ENCODE data around the gene FNTB.
A peak's percentile ranks its signal among the peaks of the same experiment; 100 is the strongest.

Gene FNTB

GRCh38 chr14:64979336-64980074, 7.2 kb upstream of the FNTB start:
- TF ChIP-seq POLR2A (IDR thresholded peaks at IDR 0.05; ENCODE audit: low read depth, low read length), result no peak
- no peak for DNase-seq (ENCODE audit: insufficient read length, low spot score)
- peak; percentile 94 for FAIRE-seq

GRCh38 chr14:64983439-64984310, 3.0 kb upstream of the FNTB start:
- FAIRE-seq, result peak; percentile 88
- no peak for TF ChIP-seq POLR2A (IDR thresholded peaks at IDR 0.05; ENCODE audit: low read depth, low read length)
- DNase-seq (ENCODE audit: insufficient read length, low spot score), result no peak

GRCh38 chr14:64987438-64987767, 708 bp downstream of the FNTB start:
- FAIRE-seq, result no peak
- TF ChIP-seq POLR2A (IDR thresholded peaks at IDR 0.05; ENCODE audit: low read depth, low read length), result no peak
- DNase-seq (ENCODE audit: insufficient read length, low spot score), result no peak

- no peak for FAIRE-seq
- TF ChIP-seq POLR2A (IDR thresholded peaks at IDR 0.05; ENCODE audit: low read depth, low read length), result no peak
- DNase-seq (ENCODE audit: insufficient read length, low spot score), result no peak
Observed at GRCh38 chr14:64990296-64990695, 3.6 kb downstream of the FNTB start.

- TF ChIP-seq POLR2A (IDR thresholded peaks at IDR 0.05; ENCODE audit: low read depth, low read length), result no peak
- FAIRE-seq (no peak), DNase-seq (ENCODE audit: insufficient read length, low spot score) (no peak)
Observed at GRCh38 chr14:64990939-64991338, 4.2 kb downstream of the FNTB start.

- no peak for TF ChIP-seq POLR2A (IDR thresholded peaks at IDR 0.05; ENCODE audit: low read depth, low read length)
- FAIRE-seq, result no peak
- DNase-seq (ENCODE audit: insufficient read length, low spot score), result no peak
Observed at GRCh38 chr14:64992328-64992885, 5.7 kb downstream of the FNTB start.

- no peak for FAIRE-seq
- TF ChIP-seq POLR2A (IDR thresholded peaks at IDR 0.05; ENCODE audit: low read depth, low read length), result no peak
- DNase-seq (ENCODE audit: insufficient read length, low spot score), result no peak
Observed at GRCh38 chr14:64993266-64993930, 6.7 kb downstream of the FNTB start.

GRCh38 chr14:64994540-64994939, 7.8 kb downstream of the FNTB start:
- no peak for TF ChIP-seq POLR2A (IDR thresholded peaks at IDR 0.05; ENCODE audit: low read depth, low read length)
- DNase-seq (ENCODE audit: insufficient read length, low spot score) (no peak), FAIRE-seq (no peak)

GRCh38 chr14:64995291-64995690, 8.6 kb downstream of the FNTB start:
- FAIRE-seq, result no peak
- no peak for DNase-seq (ENCODE audit: insufficient read length, low spot score)
- no peak for TF ChIP-seq POLR2A (IDR thresholded peaks at IDR 0.05; ENCODE audit: low read depth, low read length)

- FAIRE-seq (peak; percentile 84), DNase-seq (ENCODE audit: insufficient read length, low spot score) (no peak)
- TF ChIP-seq POLR2A (IDR thresholded peaks at IDR 0.05; ENCODE audit: low read depth, low read length), result no peak
Observed at GRCh38 chr14:64997108-64997794, 10.6 kb downstream of the FNTB start.

- no peak for DNase-seq (ENCODE audit: insufficient read length, low spot score)
- no peak for TF ChIP-seq POLR2A (IDR thresholded peaks at IDR 0.05; ENCODE audit: low read depth, low read length)
- FAIRE-seq, result peak; percentile 73
Observed at GRCh38 chr14:64998455-64998931, 11.8 kb downstream of the FNTB start.

GRCh38 chr14:65000898-65001591, 14.3 kb downstream of the FNTB start:
- FAIRE-seq (no peak), DNase-seq (ENCODE audit: insufficient read length, low spot score) (no peak)
- no peak for TF ChIP-seq POLR2A (IDR thresholded peaks at IDR 0.05; ENCODE audit: low read depth, low read length)

- TF ChIP-seq POLR2A (IDR thresholded peaks at IDR 0.05; ENCODE audit: low read depth, low read length), result no peak
- FAIRE-seq (peak; percentile 53), DNase-seq (ENCODE audit: insufficient read length, low spot score) (no peak)
Observed at GRCh38 chr14:65001723-65002122, 15.0 kb downstream of the FNTB start.

Measured in H54 (cell line).